ENCODE measurements around the gene TVP23C.
"Not testable (repeated sequence)": the region's sequence is repeated elsewhere in the genome, so short reads cannot be mapped to it uniquely, and the experiment has no call there.

The TVP23C gene

DNA sequence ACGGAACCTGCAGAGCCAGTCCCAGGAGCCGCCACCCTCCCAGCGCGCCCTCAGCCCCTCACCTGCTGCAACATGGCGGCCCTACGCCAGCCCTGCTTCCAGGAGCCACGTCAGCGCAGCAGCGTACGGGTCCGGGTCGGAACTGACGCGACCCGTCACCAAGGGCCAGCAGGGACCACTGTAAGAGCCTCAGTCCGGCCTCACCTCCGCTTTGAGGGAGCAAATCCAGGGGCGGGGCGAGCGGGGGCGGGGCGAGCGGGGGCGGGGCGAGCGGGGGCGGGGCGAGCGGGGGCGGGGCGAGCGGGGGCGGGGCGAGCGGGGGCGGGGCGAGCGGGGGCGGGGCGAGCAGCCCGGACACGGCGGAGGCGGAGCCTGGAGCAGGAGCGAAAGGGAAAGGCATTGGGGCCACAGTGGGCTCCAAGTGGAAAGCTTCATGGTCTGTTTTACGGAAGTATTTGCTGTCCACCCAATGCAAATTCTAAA, at the start of gene TVP23C:
Gene TVP23C, minus strand, starts transcription at position 109 of the 483 bp plus-strand sequence. Its CDS starts 35 bp downstream, at position 74.
- in situ Hi-C loops (cut with HindIII; ENCODE audit: low sequenced_read_pairs) = not testable (repeated sequence)

DNA sequence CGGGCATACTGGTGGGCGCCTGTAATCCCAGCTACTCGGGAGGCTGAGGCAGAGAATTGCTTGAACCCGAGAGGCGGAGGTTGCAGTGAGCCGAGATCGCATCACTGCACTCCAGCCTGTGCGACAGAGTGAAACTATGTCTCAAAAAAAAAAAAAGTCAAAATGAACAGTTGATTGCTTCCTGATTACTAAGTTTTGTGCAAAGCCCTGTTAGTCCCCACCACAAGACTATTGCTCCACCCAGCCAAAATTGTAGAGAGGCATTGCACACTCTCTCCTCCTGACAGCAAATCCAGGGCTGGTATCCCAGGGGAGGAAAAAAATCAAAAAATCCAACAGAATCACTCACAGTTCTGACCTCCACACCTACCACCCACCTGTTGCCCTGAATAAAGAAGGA, 29.7 kb upstream of the TVP23C start:
- in situ Hi-C loops (cut with HindIII; ENCODE audit: low sequenced_read_pairs) = not testable (repeated sequence)

GRCh38 chr17:15591986-15592385, 28.7 kb upstream of the TVP23C start:
- in situ Hi-C loops (cut with HindIII; ENCODE audit: low sequenced_read_pairs) = not testable (repeated sequence)

DNA sequence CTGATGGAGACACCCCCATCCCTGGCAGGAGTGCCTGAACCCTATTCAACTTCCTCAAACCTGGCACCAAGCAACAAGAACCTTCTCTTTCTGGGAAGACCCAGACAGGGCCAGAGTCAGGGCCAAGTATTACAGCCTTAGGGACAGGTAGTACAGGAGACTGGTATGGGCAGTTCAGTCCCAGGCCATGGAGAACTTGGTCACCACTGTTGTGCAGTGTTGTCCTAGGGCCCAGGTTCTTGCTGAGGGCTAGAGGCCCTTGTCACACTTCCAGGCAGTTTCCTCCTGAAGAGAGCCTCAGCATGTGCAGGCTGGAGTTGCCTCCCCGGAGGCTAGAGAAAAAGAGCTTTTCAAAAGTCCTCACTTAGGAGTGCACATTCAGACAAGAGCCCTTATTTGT, 27.6 kb upstream of the TVP23C start:
- in situ Hi-C loops (cut with HindIII; ENCODE audit: low sequenced_read_pairs) = not testable (repeated sequence)

DNA sequence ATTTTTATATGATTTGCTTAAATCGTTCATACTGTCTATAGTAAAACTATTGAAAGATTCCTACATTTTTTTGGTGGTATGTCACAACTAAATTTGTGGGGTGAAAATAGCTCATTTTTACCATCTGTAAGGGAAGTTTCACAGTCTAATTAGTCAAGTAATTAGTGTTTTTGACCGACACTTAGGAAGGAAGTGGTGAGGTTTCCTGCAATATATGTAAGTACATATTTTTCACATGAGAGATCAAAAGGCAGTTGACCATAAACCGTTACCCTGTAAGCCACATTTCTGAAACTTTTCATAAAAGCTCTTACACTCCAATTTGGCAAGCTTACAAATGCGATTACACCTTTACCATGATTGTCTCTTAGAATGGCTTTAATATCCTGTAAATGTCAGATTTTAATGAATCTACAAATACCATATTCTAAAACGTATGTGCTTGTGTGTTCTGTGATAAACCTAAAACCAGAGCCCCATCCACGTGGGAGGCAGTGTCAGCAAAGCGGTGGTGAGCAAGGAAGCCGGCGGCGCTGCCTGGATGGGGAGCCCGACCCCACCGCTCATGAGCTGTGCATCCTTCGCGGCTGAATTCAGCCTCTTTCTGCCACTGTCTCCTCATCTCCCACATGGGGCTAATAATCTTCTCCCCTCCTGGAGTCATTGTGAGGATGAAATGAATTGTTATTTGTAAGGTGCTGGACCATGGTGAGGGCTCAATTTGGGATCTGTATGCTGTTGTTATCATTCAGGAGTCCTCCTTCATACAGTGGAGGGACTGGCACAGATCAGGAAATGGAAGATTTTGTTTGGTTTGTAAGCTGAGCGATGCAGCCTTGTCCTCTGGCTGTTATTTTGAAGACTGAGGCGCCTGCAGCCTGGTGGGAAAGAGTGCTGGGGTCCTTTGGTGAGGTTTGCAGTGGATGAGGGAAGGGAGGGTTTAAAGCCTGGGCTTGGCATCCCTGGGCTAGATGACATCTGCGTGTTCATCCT, 26.6 kb upstream of the TVP23C start:
- in situ Hi-C loops (cut with HindIII; ENCODE audit: low sequenced_read_pairs) = not testable (repeated sequence)

GRCh38 chr17:15588017-15588416, 24.7 kb upstream of the TVP23C start:
- in situ Hi-C loops (cut with HindIII; ENCODE audit: low sequenced_read_pairs) = not testable (repeated sequence)

GRCh38 chr17:15583313-15583712, 20.0 kb upstream of the TVP23C start:
- in situ Hi-C loops (cut with HindIII; ENCODE audit: low sequenced_read_pairs) = not testable (repeated sequence)

- in situ Hi-C loops (cut with HindIII; ENCODE audit: low sequenced_read_pairs) = not testable (repeated sequence)
Measured at GRCh38 chr17:15581462-15581861, 18.2 kb upstream of the TVP23C start.

DNA sequence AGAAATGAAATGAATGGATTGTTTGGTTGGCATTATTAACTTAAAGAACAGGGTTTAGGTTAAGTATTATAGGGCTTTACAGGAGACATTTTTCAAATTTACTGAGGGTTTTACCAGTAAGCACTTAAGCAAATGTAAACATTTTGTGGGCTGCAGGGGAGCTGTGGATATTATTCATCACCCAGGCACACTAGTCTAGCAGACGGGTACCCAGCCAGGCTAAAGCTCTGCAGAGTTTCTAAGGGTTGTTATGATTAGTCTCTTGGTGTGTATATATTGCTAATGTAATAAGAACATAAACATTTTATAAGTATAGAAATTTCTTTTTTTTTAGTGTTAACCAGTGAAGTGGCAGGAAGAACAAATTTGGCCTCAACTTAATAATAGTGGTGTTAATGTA, 13.6 kb upstream of the TVP23C start:
- in situ Hi-C loops (cut with HindIII; ENCODE audit: low sequenced_read_pairs) = not testable (repeated sequence)

GRCh38 chr17:15574660-15575059, 11.4 kb upstream of the TVP23C start:
- in situ Hi-C loops (cut with HindIII; ENCODE audit: low sequenced_read_pairs) = not testable (repeated sequence)

- in situ Hi-C loops (cut with HindIII; ENCODE audit: low sequenced_read_pairs) = not testable (repeated sequence)
Measured at GRCh38 chr17:15573870-15574269, 10.6 kb upstream of the TVP23C start.

DNA sequence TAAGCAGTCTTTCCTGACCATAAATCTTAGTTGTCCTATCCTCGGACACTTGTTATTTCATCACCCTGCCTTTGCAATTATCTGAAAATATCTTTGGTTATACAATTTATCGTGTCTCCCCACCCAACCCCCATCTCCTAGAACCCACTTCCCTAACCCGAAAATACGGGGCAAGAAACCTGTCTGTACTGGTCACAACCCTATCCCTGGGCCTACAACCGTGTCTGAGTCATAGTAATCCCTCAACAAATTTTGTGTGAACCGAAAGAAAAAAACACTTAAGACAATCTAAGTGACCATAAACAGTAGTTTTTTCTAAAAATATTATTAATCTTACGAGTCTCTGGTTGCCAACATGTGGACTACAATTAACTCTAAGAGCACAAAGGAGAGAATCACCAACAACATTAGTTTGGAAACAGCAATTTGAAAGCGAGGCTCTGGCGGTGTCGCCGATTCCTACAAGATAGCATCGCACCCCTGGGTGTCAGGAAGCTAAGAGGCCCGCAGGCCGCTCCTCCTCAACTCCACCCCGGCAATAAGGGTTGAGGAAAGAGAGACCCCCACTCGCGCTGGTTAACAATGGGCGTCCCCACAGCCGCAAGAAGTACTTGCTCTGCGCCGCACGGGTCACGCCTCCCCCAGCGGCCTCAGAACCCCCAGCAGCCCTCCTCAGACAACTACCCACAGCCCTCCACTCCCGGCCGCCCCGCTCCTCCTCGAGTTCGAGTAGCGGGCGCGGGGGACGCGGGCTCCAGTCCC, 489 bp downstream of the TVP23C start:
- in situ Hi-C loops (cut with HindIII; ENCODE audit: low sequenced_read_pairs) = not testable (repeated sequence)

- in situ Hi-C loops (cut with HindIII; ENCODE audit: low sequenced_read_pairs) = not testable (repeated sequence)
Measured at GRCh38 chr17:15561439-15561838, 1.8 kb downstream of the TVP23C start.

GRCh38 chr17:15558403-15559105, 4.7 kb downstream of the TVP23C start:
- in situ Hi-C loops (cut with HindIII; ENCODE audit: low sequenced_read_pairs) = not testable (repeated sequence)

DNA sequence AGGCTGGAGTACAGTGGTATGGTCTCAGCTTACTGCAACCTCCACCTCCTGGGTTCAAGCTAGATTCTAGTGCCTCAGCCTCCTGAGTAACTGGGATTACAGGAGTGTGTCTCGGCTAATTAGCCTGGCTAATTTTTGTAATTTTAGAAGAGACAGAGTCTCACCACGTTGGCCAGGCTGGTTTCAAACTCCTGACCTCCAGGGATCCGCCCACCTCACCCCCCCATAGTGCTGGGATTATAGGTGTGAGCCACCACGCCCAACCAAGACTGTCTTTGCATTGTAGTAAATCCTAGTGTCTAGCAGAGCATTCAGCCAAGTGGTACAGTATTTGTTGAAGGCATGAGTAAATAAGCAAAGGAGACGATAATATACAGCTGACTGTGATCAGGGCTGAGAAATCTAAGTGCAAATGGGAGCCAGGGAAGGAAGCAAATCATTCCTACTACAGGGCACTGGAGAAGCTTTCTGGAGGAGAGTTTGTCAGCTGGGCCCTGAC, 5.9 kb downstream of the TVP23C start:
- in situ Hi-C loops (cut with HindIII; ENCODE audit: low sequenced_read_pairs) = not testable (repeated sequence)

DNA sequence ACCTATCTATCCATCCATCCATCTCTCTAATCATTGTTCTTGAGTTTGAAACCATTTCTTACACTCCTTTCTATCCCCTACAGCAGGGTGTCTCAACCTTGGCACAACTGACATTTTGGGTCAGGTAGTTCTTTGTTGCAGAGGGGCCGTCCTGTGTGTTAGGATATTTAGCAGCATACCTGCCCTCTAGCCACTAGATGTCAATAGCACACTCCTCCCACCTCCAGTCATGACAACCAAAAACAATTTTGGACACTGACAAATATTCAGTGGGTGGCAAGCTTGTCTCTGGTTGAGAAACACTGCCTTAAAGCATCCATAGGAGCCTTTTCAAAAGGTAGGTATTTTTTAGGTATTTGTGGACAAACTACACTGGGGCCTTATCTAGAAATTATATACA, 10.4 kb downstream of the TVP23C start:
- in situ Hi-C loops (cut with HindIII; ENCODE audit: low sequenced_read_pairs) = not testable (repeated sequence)

DNA sequence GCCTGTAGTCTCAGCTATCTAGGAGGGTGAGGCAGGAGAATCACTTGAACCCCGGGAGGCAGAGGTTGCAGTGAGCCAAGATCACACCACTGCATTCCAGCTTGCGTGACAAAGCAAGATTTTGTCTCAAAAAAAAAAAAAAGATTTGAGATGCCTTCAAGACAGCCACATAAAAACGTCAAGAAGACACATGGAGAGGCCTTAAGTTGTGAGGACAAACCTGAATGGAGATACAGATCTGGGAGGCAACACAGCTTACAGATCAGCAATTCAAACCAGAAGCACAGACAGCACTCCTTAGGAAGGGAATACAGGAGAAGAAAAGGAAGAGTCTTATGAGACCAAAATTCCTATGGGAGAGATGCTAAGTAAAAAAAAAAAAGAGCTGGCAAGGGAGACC, 13.7 kb downstream of the TVP23C start:
- in situ Hi-C loops (cut with HindIII; ENCODE audit: low sequenced_read_pairs) = not testable (repeated sequence)

DNA sequence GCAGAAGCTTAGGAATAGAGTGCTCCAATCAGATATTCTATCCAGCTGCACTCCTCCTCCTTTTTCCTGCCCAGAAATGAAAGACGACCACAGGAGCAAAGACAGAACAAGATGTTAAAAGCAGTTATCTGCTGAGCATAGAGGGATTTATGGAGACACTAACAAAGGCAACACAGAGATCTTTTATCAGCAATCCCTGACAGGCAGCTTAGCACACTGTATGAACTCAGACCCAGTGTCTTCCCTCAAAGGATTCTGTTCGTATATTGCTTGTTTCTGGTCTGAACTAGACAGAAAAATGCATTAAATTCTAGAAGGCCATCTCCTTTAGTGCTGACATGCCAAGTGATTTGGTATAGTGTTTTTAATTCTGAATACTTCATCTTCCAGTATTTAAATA, 16.7 kb downstream of the TVP23C start:
- in situ Hi-C loops (cut with HindIII; ENCODE audit: low sequenced_read_pairs) = not testable (repeated sequence)

GRCh38 chr17:15540371-15541219, 22.7 kb downstream of the TVP23C start:
- in situ Hi-C loops (cut with HindIII; ENCODE audit: low sequenced_read_pairs) = not testable (repeated sequence)

- in situ Hi-C loops (cut with HindIII; ENCODE audit: low sequenced_read_pairs) = not testable (repeated sequence)
Measured at GRCh38 chr17:15533122-15533521, 30.2 kb downstream of the TVP23C start.

All from DLD1 (cell line).